Activated CD4-positive, CD25-positive, alpha-beta regulatory T cell treated with anti-CD3 and anti-CD28 coated beads, Interleukin-2, amount 50 U/mL, for 72 hours (primary cell): Measurements from ENCODE around the gene BIRC5.
A peak's percentile ranks its signal among the peaks of the same experiment; 100 is the strongest.
"Not testable (repeated sequence)": the region's sequence is repeated elsewhere in the genome, so short reads cannot be mapped to it uniquely, and the experiment has no call there.

Experiments used
- DNase-seq: peaks from one replicate; pipeline ENCODE4 v3.0.0; 2021

The BIRC5 gene

DNA sequence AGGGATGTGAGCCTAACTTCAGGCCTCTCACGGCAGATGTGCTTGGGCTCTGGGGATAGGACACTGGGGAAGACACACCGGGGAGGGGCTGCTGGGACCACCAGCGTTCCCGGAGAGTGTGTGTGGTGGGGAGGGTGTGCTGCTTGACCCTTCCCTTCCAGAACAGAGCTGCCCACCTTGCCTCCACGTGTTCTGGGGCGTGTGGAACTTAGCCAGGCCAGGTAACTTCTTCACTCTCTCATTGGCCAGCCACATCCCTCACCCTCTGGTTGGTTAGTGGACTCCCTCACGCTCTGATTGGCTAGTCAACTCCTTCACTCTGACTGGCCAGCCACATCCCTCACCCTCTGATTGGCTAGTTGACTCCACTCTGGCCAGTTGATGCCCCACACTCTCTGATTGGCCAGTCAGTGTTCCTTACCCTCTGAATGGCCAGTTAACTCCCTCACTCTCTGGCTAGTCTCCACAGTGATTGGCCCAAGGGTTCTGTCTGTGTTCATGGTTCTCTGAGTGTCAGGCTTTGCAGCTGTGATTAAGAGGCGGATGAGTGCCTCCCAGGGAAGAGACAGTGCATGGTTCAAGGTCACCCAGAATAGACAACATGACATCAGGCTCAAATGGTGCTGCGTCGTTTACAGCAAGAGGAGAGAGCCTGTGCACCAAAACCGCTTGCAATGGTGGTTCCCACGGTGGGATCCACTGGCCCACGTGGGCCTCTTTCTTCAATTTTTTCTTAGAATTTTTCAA lies 27.4 kb downstream of the BIRC5 start:
- DNase-seq, result no peak

GRCh38 chr17:78242024-78242742 lies 28.1 kb downstream of the BIRC5 start:
- no peak for DNase-seq

DNA sequence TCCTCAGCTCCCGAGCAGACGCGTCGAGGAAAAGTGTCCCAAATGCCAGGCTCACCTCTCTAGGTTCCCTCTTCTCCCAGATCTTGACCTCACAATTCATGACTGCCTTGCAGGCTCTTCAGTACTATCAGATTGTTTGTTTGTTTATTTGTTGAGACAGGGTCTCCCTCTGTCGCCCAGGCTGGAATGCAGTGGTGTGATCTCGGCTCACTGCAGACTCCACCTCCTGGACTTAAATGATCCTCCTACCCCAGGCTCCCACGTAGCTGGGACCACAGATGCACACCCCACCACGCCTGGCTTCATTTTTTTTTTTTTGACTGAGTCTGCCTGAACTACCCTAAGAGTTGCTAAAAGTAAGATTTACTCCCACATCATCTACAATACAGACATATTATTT lies 33.3 kb downstream of the BIRC5 start:
- DNase-seq, result no peak

- no peak for DNase-seq
These were observed 34.2 kb downstream of the BIRC5 start for GRCh38 chr17:78248051-78248914.

DNA sequence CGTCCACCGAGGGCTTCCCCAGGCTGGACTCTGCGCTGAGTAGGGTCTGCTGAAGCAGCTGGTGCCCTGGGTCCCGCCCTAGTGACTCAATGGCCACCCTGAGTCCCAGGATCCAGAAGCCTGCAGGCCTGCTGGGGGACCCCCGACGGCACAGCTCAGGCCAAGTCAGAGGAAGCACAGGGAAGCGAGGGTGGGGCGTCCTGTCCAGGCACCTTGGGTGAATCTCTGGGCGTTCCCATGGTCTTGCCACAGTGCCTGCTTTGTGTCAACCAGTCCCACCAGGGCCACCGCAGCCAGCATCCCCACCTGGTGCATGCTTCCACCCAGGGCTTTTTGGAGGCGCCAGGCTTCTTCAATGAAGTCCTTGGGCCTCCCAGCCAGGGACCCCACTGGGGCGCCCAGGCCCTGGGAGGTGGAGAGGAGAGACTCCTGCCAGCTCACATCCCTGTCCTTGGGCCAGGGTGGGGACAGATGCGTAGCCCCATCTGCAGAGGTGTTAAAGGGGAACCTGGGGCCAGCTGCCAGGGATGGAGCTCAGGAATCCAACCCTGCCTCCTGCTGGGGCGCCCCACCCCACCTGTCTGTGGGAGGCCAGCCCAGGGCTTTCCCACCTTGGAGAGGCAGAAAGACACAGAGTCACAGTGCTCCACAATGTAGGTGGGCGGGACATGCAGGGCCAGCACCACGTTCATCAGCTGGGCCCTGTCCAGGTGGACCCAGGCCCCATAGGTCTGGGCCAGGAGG lies 35.2 kb downstream of the BIRC5 start:
- DNase-seq, result no peak

DNA sequence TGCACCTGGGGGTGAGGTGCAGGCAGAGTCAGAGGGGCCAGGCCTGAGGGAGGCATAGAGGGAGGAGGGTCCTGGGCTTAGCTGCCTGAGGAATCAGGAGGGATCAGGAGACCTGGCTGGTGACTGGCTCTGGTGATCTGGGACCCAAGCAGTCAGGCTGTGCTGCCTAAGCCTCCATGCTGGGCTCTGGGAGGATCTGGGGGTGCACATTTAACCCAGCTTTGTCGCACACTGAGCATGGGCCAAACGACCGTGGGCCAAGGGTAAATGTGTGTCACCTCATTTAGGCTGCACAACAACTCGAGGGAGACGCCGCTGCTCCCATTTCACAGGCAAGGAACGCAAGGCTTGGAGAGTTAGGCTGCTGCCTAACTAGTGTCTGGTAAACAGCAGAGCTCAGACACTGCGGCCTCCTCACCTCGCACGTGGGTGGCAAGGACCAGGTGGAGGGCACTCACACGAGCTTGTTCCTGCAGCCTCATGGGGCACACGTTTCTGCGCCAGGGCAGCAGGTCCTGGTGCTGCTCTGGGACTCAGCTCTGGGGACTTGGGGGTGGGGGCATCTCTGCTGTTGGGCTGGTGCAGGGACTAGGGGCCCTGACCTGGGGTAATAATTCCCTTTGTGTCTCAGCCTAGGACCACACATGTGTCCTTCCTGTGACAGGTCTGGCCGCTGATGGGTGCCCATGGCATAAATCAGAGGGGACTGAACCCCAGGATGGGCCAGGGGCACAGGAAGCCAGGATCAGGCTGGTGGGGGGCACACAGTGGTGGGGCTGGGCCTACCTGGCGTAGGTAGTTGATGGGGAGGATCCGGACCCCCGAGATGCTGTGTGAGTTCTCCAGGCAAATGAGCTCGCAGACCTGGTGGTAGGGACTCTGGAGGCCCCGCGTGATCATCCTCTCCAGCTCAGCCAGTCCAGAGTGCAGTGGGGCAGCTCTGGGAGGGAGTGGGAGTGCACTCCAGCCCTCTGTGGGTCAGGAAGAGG lies 36.1 kb downstream of the BIRC5 start:
- DNase-seq, result no peak

DNA sequence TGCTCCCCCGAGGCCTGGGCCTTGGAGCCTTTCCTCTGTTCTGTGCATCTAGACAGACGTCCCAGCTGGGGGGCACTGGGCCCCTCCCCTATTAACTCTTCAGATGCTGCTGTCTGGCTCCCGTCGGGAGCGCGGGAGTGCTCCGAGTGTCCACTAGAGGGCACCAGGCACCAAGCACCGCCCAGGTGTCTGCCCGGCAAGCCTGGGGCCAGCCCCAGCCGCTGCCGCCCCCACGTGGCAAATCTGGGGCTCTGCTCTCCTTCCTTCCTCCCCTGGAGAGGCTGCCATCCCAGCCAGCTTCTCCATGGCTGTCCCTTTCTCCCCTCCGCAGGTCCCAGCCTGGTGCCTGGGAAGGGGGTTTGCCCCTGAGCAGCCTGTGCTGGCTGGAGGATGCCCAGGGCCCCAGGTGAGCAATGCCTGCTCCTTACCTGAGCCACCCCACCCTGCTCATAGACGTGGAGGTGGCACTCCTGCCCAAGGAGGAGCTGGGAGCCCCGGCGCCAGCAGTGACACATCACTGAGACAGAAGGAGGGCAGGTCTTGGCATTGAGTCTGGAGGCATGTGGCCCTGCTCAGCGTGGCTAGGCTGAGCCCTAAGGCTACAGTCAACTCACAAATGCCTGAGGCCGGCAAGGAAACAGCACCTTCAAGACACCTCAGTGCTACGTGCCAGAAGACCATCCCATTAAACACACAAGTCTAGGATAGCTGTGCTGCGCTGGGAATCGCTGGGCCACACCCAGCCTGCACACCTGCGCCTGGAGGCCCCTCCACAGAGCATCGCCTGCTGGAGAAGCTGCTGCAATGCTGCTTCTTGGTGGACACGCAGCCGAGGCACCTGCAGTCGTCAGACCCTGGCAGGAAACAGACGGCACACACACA lies 37.1 kb downstream of the BIRC5 start:
- DNase-seq, result peak; percentile 89

DNA sequence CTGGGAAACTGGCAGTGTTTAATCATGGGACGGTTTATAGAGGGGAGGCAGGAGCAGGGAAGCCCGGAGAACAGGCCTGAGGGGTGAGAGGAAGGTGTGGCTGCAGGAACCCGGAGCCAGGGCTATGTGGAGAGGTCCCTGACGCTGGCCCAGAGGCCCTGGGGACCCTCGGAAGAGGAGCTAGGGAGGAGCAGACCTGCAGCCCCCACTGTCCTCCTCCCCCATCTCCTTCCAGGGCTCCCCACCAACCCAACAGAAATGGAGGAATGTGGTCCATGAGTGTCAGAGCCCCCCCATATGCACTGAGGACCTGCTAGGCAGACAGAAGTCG lies 37.7 kb downstream of the BIRC5 start:
- no peak for DNase-seq

- no peak for DNase-seq
These were observed 38.1 kb downstream of the BIRC5 start for GRCh38 chr17:78252111-78252634.

DNA sequence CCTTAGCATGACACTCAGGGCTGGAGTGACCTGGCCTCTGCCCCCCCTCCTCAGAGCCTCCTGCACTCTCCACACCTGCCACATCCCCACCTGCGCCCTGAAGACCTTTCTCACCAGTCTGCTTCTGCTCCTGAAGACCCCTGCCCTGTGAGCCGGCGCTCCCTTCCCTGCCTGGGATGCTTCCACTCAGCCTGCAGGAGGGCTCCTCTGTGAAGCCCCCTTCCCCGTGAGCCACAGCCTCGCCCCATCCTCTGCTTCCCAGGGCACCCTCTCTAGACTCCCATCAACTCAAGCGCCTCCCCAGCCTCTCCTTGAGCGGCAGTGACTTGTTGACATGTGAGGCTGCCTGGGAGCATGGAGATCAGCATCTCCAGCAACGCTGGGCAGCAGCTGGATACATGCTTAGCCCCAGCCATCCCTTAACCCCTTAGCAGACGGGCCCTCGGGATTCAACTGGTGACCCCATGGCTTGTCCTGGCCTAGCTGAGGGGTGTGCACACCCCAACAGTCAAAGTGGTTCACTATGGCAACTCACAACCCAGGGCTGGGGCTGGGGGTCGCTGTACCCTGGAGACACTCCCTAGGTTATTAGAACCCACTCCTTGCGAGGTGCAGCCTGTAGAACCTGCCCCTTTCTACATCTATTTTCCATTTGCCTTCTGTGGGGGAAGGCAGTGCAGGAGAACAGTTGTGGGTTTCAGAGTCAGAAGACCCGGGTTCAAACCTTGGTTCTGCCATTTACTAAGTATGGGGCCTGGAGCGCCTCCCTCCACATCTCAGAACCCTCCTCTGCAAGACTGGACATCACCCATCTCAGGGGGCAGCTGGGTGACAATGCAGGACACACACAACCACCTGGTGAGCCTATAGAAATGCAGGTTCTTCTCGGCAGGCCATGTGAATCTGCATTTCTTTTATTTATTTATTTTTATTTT lies 38.9 kb downstream of the BIRC5 start:
- no peak for DNase-seq

DNA sequence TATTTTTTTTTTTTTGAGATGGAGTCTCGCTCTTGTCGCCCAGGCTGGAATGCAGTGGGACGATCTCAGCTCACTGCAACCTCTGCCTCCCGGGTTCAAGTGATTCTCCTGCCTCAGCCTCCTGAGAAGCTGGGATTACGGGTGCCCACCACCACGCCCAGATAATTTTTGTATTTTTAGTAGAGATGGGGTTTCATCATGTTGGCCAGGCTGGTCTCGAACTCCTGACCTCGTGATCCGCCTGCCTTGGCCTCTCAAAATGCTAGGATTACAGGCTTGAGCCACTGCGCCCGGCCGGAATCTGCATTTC lies 39.5 kb downstream of the BIRC5 start:
- not testable (repeated sequence) for DNase-seq

DNA sequence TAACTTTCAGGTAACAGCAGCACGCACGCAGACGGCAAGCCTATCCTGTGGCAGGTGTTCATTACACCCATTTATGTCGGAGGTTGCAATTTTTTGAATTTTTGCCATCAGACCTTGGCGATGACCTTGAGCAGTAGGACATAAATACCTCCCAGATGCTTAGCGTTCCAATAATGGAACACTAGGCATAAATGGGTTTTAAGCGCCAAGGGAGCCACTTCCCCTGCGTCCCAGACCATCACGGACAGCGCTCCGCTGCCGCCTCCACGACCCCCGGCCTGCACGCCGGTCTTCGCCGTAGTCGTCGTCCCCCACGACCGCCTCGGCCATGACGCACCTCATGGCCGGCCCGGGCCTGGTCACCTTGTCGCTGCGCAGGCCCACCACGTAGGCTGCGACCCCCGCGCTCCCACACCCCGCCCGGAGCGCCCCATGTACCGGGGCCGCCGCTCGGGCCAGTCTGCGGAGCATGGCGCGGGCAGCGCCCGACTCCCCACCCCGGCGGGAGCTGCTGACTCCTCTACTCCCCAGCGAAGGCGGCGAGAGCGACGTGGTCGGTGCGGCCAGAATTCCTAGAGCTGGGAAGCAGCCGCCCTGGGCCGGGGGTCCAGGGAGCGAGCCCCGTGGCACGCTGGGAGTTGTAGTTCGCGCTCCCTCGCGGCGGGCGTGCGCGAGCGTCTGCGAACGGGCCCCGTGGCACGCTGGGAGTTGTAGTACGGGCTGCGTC lies 40.1 kb downstream of the BIRC5 start:
- peak; percentile 82 for DNase-seq

DNA sequence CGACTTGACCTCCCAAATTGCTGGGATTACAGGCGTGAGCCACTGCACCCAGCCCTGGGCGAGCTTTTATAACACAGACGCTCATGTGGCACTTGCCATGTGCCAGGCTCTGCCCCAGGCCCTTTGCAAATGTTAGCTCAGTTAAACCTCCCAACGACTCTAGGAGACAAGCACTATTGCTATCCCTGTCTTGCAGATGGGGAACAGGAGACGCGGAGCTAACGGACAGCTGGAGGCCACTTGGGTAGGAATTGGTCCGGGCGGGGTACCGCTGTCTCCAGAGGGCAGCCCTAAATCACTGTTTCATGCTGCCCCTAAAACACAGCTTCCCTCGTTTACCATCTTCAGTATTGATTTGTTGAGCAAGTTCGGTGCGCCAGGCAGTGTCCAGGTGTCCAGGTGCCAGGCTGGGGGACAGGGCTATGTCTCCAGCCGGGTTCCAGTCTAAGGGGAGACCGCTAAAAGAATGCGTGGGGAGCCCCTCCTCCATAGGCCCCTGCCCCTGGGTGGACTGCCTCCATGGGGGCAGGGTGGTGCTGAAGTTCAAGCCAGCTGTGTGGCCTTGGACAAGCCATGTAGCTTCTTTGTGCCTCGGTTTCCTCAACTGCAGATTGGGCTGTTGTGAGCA lies 41.1 kb downstream of the BIRC5 start:
- DNase-seq, result no peak

GRCh38 chr17:78255953-78256706 lies 42.1 kb downstream of the BIRC5 start:
- no peak for DNase-seq

- DNase-seq, result no peak
These were observed 42.9 kb downstream of the BIRC5 start for GRCh38 chr17:78256707-78257591.

- DNase-seq, result no peak
These were observed 43.8 kb downstream of the BIRC5 start for GRCh38 chr17:78257810-78258322.
